ENCODE results near the gene CHRNA9.

The CHRNA9 gene

DNA sequence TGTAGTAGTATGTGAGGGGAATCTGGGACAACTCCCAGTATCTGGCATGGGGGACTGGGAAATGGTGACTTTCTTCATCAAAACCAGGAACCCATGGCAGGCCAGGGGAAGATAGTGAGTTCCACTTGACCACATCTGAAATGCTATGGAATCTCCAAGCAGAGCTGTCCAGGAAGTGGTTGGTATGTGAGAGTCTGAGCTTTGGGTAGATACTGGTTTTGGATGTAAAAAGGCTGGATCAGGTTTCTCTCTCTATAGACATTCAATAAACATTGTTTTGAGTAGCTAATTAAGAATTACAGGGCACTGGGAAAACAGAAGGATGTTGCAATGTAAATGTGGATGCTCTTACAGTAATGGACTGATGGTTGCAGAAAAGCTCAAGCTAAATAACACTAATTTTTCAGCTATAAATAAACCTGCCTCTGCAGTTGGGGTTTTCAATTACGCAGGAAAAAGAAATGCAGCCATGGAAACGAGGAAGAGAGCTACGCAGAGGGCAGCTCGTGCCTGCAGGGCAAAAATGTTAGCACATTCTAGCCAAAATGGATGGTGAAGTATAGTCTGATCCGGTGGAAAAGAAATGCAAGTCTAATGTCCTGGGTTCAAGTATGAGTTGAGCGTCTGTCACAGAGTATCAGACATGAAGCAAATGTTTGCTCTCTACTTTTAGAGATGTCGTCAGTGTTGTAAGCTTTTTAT is 13.4 kb upstream of the CHRNA9 start:
- peak; percentile 49 for DNase-seq (ENCODE audit: low read depth)
- TF ChIP-seq, protein P1, sequence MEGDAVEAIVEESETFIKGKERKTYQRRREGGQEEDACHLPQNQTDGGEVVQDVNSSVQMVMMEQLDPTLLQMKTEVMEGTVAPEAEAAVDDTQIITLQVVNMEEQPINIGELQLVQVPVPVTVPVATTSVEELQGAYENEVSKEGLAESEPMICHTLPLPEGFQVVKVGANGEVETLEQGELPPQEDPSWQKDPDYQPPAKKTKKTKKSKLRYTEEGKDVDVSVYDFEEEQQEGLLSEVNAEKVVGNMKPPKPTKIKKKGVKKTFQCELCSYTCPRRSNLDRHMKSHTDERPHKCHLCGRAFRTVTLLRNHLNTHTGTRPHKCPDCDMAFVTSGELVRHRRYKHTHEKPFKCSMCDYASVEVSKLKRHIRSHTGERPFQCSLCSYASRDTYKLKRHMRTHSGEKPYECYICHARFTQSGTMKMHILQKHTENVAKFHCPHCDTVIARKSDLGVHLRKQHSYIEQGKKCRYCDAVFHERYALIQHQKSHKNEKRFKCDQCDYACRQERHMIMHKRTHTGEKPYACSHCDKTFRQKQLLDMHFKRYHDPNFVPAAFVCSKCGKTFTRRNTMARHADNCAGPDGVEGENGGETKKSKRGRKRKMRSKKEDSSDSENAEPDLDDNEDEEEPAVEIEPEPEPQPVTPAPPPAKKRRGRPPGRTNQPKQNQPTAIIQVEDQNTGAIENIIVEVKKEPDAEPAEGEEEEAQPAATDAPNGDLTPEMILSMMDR (IDR thresholded peaks at IDR 0.05; ENCODE audit: insufficient read depth, low read depth, low read length, missing control alignments): no peak
- H3K4me3 ChIP-seq (ENCODE audit: low read length): no peak overlapping the region

DNA sequence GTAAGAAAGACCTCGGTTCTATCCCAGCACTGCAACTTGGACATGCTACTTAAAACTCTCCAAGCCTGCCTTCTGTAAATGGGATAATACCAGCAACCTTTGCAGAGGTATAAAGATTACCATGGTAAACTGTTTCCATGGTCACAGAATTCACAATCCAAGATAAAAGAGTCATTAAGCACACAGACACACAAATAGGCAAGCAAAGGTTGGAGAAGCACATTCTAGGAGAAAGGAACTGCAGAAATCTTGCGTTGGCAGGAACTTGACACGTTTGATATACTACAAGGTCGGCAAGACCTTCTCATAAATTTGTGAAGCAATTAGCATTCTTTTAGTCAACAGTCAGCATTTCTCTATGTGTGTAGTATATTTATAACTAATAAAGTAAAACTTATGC is 12.3 kb upstream of the CHRNA9 start:
- H3K4me3 ChIP-seq (ENCODE audit: low read length): no peak overlapping the region
- TF ChIP-seq, protein P1 (IDR thresholded peaks at IDR 0.05; ENCODE audit: insufficient read depth, low read depth, low read length, missing control alignments): no peak
- no peak for DNase-seq (ENCODE audit: low read depth)

DNA sequence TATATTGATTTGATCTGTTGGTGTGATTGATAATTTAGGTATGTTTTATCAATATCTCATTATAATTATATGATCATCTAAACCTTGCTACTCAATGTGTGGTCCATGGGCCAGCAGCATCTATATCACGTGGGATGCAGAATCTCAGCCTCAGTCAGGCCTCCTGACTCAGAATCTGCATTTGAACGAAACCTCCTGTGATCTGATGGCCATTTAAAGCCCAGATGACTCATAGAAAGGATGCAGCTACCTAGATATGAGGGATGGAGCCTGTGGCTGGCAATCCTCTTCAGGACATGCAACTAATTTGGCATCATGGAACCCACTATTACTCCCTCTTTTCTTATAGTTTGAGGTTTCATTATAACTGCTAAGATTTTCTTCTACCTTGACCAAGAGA is 11.3 kb upstream of the CHRNA9 start:
- no peak overlapping the region for H3K4me3 ChIP-seq (ENCODE audit: low read length)
- no peak for DNase-seq (ENCODE audit: low read depth)
- TF ChIP-seq, protein P1 (IDR thresholded peaks at IDR 0.05; ENCODE audit: insufficient read depth, low read depth, low read length, missing control alignments): no peak

DNA sequence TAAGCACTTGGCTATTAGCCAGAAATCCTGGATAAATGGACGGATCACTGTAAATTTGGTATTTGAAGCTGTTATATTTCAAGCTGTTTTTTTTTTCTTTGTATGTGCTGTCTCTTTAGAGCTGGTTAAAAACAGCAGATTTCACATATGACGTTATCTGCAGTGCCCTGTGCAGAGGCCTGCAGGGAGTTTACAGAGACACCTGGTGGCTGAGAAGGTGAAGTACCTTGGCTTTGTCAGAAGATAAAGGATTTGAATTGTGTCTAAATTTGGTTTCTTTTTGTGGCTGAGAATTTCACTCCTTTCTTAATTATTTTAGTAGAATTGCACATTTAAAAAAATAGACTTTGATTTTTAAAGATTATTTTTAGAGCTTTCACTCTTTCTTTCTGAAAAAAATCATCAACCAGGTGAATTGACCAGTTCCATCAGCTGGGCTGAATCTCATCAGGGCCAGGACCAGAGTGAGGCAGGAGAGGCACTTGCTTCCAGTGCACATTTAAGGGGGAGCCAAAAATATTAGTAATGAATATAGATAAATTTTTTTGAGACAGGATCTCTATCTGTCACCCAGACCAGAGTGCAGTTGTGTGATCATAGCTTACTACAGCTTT is 9.6 kb upstream of the CHRNA9 start:
- TF ChIP-seq, protein P1 (IDR thresholded peaks at IDR 0.05; ENCODE audit: insufficient read depth, low read depth, low read length, missing control alignments): peak; percentile 98
- no peak overlapping the region for H3K4me3 ChIP-seq (ENCODE audit: low read length)
- peak; percentile 77 for DNase-seq (ENCODE audit: low read depth)

DNA sequence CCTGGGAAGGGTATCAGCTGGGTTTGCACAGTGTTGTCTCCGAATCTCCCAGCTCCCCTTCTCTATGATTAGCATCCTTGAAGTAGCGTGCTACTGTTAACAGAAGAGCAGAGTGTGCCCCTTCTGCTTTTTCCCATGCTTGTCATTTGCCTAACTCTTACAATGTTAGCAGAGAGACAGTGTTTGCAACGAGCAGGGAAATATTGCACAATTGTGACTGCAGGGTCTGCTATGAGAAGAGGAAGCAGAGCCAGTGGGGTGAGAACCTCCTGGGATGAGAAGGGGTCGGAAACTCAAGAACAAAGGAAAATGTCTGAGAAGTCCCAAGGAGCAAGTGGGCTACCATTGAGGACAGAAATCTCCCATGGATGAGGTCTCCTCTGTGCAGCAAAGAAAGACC is 7.8 kb upstream of the CHRNA9 start:
- no peak for DNase-seq (ENCODE audit: low read depth)
- TF ChIP-seq, protein P1 (IDR thresholded peaks at IDR 0.05; ENCODE audit: insufficient read depth, low read depth, low read length, missing control alignments): no peak
- H3K4me3 ChIP-seq (ENCODE audit: low read length): no peak overlapping the region

DNA sequence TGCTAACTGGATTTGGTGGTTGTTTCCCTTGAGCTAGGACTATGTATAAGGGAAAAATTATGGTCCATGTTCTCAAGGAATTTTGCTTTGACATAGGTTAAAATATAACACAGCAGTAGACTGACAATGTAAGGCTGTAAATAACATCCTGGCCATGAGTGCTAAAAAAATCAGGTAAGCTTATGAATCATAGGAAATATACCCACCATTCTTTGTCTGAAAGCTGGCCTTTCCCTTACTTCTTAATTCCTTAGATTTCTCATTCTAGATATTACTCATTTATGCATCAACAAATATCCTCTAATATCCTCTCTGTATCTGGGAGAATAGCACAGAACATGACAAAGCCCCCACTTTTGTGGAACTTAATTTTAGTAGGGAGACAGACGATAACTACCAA is 6.8 kb upstream of the CHRNA9 start:
- TF ChIP-seq, protein P1 (IDR thresholded peaks at IDR 0.05; ENCODE audit: insufficient read depth, low read depth, low read length, missing control alignments): no peak
- H3K4me3 ChIP-seq (ENCODE audit: low read length): no peak overlapping the region
- DNase-seq (ENCODE audit: low read depth): peak; percentile 47

DNA sequence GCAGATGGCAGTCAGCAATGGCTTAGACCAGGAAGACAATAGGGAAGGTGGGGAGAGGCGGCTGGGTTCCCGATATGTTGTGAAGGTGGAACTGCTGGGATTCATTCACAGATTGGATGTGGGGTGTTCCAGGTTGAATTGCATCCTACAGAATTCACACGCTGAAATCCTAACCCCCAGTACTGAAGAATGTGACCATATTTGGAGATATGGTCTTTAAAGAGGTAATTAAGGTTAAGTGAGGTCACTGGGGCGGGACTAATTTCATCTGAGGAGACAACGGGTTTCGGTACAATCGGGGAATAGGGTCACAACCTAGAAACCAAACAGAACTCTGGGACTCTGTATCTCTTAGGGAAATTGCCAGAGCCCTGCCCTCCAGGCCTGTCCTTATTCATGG is 5.3 kb upstream of the CHRNA9 start:
- no peak for DNase-seq (ENCODE audit: low read depth)
- no peak overlapping the region for H3K4me3 ChIP-seq (ENCODE audit: low read length)
- TF ChIP-seq, protein P1 (IDR thresholded peaks at IDR 0.05; ENCODE audit: insufficient read depth, low read depth, low read length, missing control alignments): no peak
